ENCODE measurements around the gene MCCC2.
"Not testable (repeated sequence)": the region's sequence is repeated elsewhere in the genome, so short reads cannot be mapped to it uniquely, and the experiment has no call there.

Gene MCCC2

DNA sequence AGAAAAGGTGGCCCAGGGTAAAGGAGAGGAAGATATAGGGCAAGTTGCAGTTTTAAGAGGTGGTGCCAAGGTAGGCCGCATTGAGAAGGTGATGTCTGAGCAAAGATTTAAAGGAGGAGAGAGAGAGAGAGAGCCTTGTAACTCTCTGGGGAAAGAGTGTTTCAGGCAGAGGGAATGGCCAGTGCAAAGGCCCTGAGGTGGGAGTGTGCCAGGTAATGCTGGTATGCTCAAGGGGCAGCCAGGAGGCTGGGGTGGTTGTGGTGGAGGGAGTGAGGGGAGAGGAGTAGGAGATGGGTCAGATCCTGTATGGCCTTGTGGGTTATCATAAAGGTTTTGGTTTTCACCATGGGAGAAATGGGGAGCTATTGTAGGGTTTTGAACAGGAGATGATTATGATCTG is 9.9 kb downstream of the MCCC2 start:
- no peak for DNase-seq (ENCODE audit: extremely low spot score)
- CTCF ChIA-PET: interaction anchor here (1.1 kb wide), 1 partner anchor 9 kb away, joined by 3 read pairs; no protein-coding TSS in a partner anchor
- POLR2A ChIA-PET: no interaction called here
- no peak for TF ChIP-seq CTCF (IDR thresholded peaks at IDR 0.05; ENCODE audit: control extremely low read depth, extremely low read depth, low read depth, missing control alignments)

DNA sequence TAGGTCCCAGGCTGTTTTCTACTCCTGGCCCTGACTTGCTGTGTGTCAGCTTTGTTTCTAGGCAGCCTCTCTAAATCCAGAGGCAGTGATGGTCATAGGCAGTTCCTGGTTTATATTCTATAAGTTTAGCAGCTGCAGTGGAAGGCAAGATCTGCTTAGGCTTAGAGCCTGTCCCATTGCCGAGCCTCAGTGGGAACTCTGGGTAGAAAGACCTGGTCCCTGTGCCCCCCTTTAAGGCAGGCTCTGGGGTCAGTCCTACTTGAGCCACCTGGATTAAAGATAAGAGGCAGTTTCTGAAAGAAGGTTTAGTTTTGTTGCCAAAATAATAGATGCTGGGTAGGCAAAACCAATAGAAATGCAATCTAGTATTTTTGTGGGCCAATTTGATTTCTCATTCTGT is 13.6 kb downstream of the MCCC2 start:
- DNase-seq (ENCODE audit: extremely low spot score): no peak
- no peak for TF ChIP-seq CTCF (IDR thresholded peaks at IDR 0.05; ENCODE audit: control extremely low read depth, extremely low read depth, low read depth, missing control alignments)
- ChIA-PET POLR2A (interaction anchor here (0.5 to 1.3 kb wide), 3 partner anchors 13 to 56 kb away, joined by 4 to 8 read pairs (median 6); partner anchors contain the start of gene MCCC2), CTCF (interaction anchor here (0.6 to 3.3 kb wide), 24 partner anchors 11 to 157 kb away, joined by 3 to 72 read pairs (median 4); partner anchors contain the start of gene MCCC2)

GRCh38 chr5:71601222-71602026 is 14.3 kb downstream of the MCCC2 start:
- CTCF ChIA-PET: interaction anchor here (0.6 to 3.3 kb wide), 25 partner anchors 11 to 157 kb away, joined by 3 to 72 read pairs (median 4); partner anchors contain the start of gene MCCC2
- peak; percentile 59 for DNase-seq (ENCODE audit: extremely low spot score)
- peak; percentile 58 for TF ChIP-seq CTCF (IDR thresholded peaks at IDR 0.05; ENCODE audit: control extremely low read depth, extremely low read depth, low read depth, missing control alignments)
- POLR2A ChIA-PET: interaction anchor here (0.5 to 1.3 kb wide), 4 partner anchors 14 to 57 kb away, joined by 3 to 8 read pairs (median 5); partner anchors contain the start of gene MCCC2

GRCh38 chr5:71609916-71610315 is 22.8 kb downstream of the MCCC2 start:
- DNase-seq (ENCODE audit: extremely low spot score); POLR2A ChIA-PET; CTCF ChIA-PET: not testable (repeated sequence)

DNA sequence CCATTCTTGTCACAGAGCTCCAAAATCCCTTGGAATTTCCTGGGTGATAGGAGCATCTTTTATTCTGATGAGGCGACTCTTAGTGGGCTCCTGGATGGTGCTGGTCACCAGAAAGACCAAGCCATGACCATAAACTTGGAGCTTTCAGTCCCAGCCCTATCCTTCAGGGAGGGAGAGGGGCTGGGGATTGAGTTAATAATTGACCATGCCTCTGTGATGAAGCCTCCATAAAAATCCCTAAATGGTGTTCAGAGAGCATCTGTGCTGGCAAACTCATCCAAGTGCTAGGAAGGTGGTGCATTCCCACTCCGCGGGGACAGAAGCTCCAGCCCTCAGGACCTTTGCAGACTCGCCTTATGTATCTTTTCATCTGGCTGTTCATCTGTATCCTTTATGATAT is 28.7 kb downstream of the MCCC2 start:
- ChIA-PET CTCF (interaction anchor here (1.1 to 1.2 kb wide), 2 partner anchors 15 to 140 kb away, joined by 3 read pairs; no protein-coding TSS in a partner anchor), POLR2A (no interaction called here)
- DNase-seq (ENCODE audit: extremely low spot score): no peak
- no peak for TF ChIP-seq CTCF (IDR thresholded peaks at IDR 0.05; ENCODE audit: control extremely low read depth, extremely low read depth, low read depth, missing control alignments)

DNA sequence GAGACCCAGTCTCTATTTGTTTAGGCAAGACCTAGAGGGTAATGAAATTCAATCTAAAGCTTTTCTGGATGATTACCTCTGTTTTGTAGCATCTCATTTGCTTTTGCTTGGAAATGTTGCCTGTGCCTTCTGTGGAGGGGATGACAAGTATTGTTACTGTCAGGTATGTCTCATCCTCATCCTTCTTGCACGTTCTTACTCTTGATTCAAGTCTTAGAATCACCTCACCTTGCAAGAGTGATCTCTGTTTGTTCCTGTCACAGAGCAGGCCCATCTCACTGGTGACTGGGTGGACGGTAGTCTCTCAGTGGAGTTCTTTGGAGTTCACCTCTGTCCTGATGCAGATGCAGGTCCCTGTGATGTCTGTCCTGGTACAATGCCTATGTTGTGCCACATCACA is 33.5 kb downstream of the MCCC2 start:
- TF ChIP-seq CTCF (IDR thresholded peaks at IDR 0.05; ENCODE audit: control extremely low read depth, extremely low read depth, low read depth, missing control alignments): no peak
- CTCF ChIA-PET: no interaction called here
- DNase-seq (ENCODE audit: extremely low spot score): no peak
- POLR2A ChIA-PET: no interaction called here

DNA sequence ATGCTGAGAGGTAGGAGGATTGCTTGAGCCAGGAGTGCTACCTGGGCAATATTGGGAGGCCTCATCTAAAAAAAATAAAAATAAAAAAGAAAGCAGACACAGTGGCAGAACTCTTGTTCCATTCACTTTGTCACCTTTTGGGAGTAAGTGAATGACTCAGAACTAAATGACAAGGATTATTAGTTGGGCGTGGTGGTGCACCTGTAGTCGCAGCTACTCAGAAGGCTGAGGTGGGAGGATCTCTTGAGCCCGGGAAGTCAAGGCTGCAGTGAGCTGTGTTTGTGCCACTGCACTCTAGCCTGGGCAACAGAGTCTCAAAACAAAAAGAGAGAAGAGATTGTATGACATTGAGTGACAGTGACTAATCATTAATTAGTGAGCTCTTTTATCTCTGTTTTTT is 34.1 kb downstream of the MCCC2 start:
- DNase-seq (ENCODE audit: extremely low spot score): no peak
- ChIA-PET POLR2A (no interaction called here), CTCF (interaction anchor here (1.5 kb wide), 1 partner anchor 20 kb away, joined by 3 read pairs; no protein-coding TSS in a partner anchor)
- TF ChIP-seq CTCF (IDR thresholded peaks at IDR 0.05; ENCODE audit: control extremely low read depth, extremely low read depth, low read depth, missing control alignments): no peak
